Thyroid gland (tissue), 4 donors: Measurements from ENCODE around the gene NSL1. TPM values are rescaled to one million over a fixed set of nuclear protein-coding genes. Genes with fewer than 3 reads are reported as not detected.
"Not testable (repeated sequence)": the region's sequence is repeated elsewhere in the genome, so short reads cannot be mapped to it uniquely, and the experiment has no call there.

Experiments used
- DNase-seq, 2 donors: peaks; one replicate each; pipeline ENCODE4 v3.0.0-alpha.2; 2019
- H3K27ac ChIP-seq, 3 donors: fragments of 200-600 bp; sonication (generic); 1 replicate in 2 of 3; 2 replicates in 1 of 3; pipeline ENCODE4 v1.5.1; 2016 to 2019; ENCODE audit warnings: mild to moderate bottlenecking in 1 of 3, moderate library complexity in 1 of 3
- H3K27me3 ChIP-seq: fragments of 200-600 bp; sonication (generic); one replicate; pipeline ENCODE4 v1.5.1; 2019
- H3K36me3 ChIP-seq, 2 donors: fragments of 200-600 bp; sonication (generic); one replicate each; pipeline ENCODE4 v1.5.1; 2016 to 2019
- H3K4me1 ChIP-seq, 2 donors: fragments of 200-600 bp; sonication (generic); one replicate each; pipeline ENCODE4 v1.5.1; 2017 to 2019
- H3K4me3 ChIP-seq, 3 donors: fragments of 200-600 bp; sonication (generic); replicated peaks in 1 of 3; 1 replicate in 2 of 3; 2 replicates in 1 of 3; pipeline ENCODE4 v1.5.1; 2016; ENCODE audit warnings: mild to moderate bottlenecking in 1 of 3
- H3K9me3 ChIP-seq: fragments of 200-600 bp; sonication (generic); one replicate; pipeline ENCODE4 v1.5.1; 2017
- POLR2A ChIP-seq, 2 donors: fragments of 450-650 bp; IDR thresholded peaks; one replicate each; pipeline ENCODE4 v1.6.1; 2017; ENCODE audit warnings: antibody characterized with exemption in 2 of 2, mild to moderate bottlenecking in 2 of 2, moderate library complexity in 1 of 2
- WGBS, 2 donors: methylation state at CpG; one replicate each; pipeline ENCODE4 v1.1.5; 2017; 5-methylcytosine and 5-hydroxymethylcytosine counted together
- intact Hi-C: fragments of 100-400 bp; cut with DNase I; formaldehyde crosslinking; loops from one replicate; pipeline ENCODE4 v1.15.1; 2023
- total RNA-seq, 4 donors: library from RNA; depleted of rRNA; stranded (reverse); fragments of >200 nt; gene quantifications; one replicate each; pipeline ENCODE4 v1.2.3, GENCODE V29; 2016
- TF ChIP-seq, protein P1 (sequence below), 6 experiments: fragments of 200-600 bp in 3 of 6; fragments of 450-650 bp in 3 of 6; sonication (generic) in 3 of 6; IDR thresholded peaks; one replicate each; pipeline ENCODE4 v1.5.1; 2016 to 2019; ENCODE audit warnings: antibody characterized with exemption in 6 of 6, mild to moderate bottlenecking in 2 of 6, inconsistent platforms in 1 of 6, moderate library complexity in 1 of 6

Gene NSL1
- total RNA-seq, 4 donors from 2014 or later: 47.5 to 62.8 (median 62.2) TPM

DNA sequence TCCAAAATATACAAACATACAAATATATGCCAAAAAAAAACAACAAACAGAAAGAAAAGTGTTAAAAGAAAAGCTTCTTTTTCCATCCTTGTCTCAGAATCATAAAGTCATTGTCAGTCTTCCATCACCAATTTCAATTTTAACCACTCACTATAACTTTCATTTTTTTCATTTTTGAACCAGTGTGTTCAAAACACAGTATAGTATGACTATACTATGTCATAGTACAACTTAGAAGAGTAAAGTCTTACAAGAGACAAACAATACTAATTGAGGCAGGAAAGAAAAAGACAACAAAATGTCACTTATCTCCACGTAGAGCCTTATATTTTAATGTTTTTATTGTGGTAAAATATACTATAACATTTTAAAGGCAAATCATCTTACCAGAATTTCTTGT is 7.6 kb downstream of the NSL1 start:
- H3K36me3 ChIP-seq: peaks cover 0 to 10% of the 10 kb centered on the region in 2 donors
- no peaks in the 10 kb centered on the region for H3K9me3 ChIP-seq
- H3K27ac ChIP-seq: no peak overlapping the region
- no peak overlapping the region for H3K4me3 ChIP-seq
- intact Hi-C loops: loop anchor here (10.0 kb wide), 1 partner anchor 119 kb away; no protein-coding TSS in a partner anchor
- WGBS, 2 donors: 77 to 80% methylated on average over 1 of the region's 1 CpG
- TF ChIP-seq POLR2A (IDR thresholded peaks at IDR 0.05): no peak
- TF ChIP-seq, protein P1, sequence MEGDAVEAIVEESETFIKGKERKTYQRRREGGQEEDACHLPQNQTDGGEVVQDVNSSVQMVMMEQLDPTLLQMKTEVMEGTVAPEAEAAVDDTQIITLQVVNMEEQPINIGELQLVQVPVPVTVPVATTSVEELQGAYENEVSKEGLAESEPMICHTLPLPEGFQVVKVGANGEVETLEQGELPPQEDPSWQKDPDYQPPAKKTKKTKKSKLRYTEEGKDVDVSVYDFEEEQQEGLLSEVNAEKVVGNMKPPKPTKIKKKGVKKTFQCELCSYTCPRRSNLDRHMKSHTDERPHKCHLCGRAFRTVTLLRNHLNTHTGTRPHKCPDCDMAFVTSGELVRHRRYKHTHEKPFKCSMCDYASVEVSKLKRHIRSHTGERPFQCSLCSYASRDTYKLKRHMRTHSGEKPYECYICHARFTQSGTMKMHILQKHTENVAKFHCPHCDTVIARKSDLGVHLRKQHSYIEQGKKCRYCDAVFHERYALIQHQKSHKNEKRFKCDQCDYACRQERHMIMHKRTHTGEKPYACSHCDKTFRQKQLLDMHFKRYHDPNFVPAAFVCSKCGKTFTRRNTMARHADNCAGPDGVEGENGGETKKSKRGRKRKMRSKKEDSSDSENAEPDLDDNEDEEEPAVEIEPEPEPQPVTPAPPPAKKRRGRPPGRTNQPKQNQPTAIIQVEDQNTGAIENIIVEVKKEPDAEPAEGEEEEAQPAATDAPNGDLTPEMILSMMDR (IDR thresholded peaks at IDR 0.05): no peak
- no peaks in the 10 kb centered on the region for H3K27me3 ChIP-seq
- no peak for DNase-seq
- H3K4me1 ChIP-seq: no peaks in the 10 kb centered on the region

DNA sequence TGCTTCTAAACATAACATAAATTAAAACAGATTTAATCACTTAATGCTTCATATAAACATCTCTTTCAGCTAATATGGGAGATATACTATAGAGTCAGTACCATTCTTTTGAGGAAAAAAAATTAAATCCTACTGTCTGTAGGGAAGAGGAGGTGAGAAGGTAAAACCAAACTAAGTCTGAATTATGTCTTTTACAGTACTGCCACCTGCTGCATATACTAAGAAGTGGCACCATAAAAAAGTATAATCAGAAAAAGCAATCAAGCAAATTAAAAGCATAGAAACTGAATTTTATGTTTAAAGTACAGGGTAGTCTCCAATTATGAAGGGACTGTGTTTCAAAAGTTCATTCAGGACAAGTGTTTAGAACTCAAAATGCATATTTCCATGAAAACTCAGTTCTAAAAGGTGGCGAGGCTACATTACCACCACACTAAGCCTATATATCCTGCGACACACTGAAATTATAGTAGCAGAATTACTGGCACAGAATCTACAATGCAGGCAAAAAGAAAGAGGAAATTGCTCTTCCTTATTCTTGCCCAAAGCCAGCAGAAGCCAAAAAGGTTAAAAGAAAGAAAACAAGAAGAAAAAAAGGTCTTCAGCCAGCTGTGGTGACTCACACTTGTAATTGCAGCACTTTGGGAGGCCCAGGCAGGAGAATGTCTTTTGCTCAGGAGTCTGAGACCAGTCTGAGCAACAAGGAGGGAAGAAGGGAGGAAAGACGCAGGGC is 9.0 kb downstream of the NSL1 start:
- TF ChIP-seq, protein P1 (IDR thresholded peaks at IDR 0.05): peak in 5 of 6 experiments; percentile 16 to 60 (median 42)
- TF ChIP-seq POLR2A (IDR thresholded peaks at IDR 0.05): no peak
- no peak for DNase-seq
- WGBS, 2 donors: 87 to 92% methylated on average over 3 of the region's 3 CpGs
- H3K9me3 ChIP-seq: no peaks in the 10 kb centered on the region
- no peaks in the 10 kb centered on the region for H3K4me1 ChIP-seq
- no peak overlapping the region for H3K4me3 ChIP-seq
- H3K36me3 ChIP-seq: peaks cover 0 to 10% of the 10 kb centered on the region in 2 donors
- H3K27me3 ChIP-seq: no peaks in the 10 kb centered on the region
- intact Hi-C loops: loop anchor here (10.0 kb wide), 1 partner anchor 118 kb away; no protein-coding TSS in a partner anchor
- no peak overlapping the region for H3K27ac ChIP-seq

DNA sequence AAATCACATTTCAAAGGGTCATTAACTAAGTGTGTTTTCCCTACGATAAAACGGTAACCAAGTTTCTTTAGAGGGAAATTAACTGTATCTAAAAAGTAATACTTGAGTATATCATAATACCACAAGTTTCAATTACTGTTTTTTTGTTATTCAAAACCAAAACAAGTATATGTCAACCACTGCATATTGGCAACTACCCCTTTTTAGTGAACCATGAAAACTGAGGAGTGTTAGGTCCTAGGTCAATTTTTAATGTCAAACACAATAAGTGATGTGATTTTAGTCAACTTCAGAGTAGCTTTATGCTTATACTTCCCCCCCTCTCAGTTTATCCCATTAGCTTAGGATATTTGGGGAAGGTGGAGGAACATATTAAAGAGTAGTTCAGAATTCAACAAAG is 10.4 kb downstream of the NSL1 start:
- Histone ChIP-seq H3K4me1 (no peaks in the 10 kb centered on the region), H3K27me3 (no peaks in the 10 kb centered on the region), H3K4me3 (no peak overlapping the region), H3K9me3 (no peaks in the 10 kb centered on the region), H3K36me3 (peaks cover 0 to 10% of the 10 kb centered on the region in 2 donors), H3K27ac (no peak overlapping the region)
- intact Hi-C loops: loop anchor here (10.0 kb wide), 1 partner anchor 116 kb away; no protein-coding TSS in a partner anchor
- no peak for TF ChIP-seq POLR2A (IDR thresholded peaks at IDR 0.05)
- TF ChIP-seq, protein P1 (IDR thresholded peaks at IDR 0.05): no peak
- no peak for DNase-seq
- WGBS, 2 donors: 95 to 96% methylated on average over 2 of the region's 2 CpGs

DNA sequence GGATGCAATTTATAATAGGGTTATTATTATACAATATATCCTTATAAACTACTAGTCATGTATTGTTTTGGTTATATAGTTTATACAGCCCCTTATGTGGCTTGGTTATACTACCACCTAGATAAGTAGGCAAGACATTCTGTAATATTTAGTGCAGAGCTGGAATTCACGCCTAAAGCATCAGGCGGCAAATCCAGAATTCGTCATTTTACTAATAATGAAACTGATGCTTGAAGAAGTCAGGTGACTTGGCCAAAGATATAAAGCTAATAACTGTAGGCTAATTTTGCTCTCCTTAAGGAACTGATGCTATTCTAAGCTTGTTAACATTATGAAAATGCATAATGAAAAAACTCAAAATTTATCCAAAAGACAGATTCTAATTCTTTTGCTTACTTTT is 10.8 kb downstream of the NSL1 start:
- TF ChIP-seq POLR2A (IDR thresholded peaks at IDR 0.05): no peak
- TF ChIP-seq, protein P1 (IDR thresholded peaks at IDR 0.05): no peak
- no peaks in the 10 kb centered on the region for H3K9me3 ChIP-seq
- H3K4me3 ChIP-seq: no peak overlapping the region
- H3K4me1 ChIP-seq: no peaks in the 10 kb centered on the region
- 90 to 91% methylated on average over 3 of the region's 3 CpGs for WGBS, 2 donors
- intact Hi-C loops: loop anchor here (10.0 kb wide), 1 partner anchor 116 kb away; no protein-coding TSS in a partner anchor
- H3K36me3 ChIP-seq: peaks cover 0 to 10% of the 10 kb centered on the region in 2 donors
- no peaks in the 10 kb centered on the region for H3K27me3 ChIP-seq
- no peak for DNase-seq
- H3K27ac ChIP-seq: no peak overlapping the region

DNA sequence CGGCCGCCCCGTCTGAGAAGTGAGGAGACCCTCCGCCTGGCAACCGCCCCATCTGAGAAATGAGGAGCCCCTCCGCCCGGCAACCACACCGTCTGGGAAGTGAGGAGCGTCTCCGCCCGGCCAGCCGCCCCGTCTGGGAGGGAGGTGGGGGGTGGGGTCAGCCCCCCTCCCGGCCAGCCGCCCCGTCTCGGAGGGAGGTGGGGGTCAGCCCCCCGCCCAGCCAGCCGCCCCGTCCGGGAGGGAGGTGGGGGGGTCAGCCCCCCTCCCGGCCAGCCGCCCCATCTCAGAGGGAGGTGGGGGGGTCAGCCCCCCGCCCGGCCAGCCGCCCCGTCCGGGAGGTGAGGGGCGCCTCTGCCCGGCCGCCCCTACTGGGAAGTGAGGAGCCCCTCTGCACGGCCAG is 12.5 kb downstream of the NSL1 start:
- intact Hi-C loops, DNase-seq, H3K9me3 ChIP-seq, H3K27me3 ChIP-seq, H3K4me1 ChIP-seq, H3K4me3 ChIP-seq, H3K27ac ChIP-seq, H3K36me3 ChIP-seq: not testable (repeated sequence)
- no CpG with 5 or more reads among the region's 32 CpGs for WGBS, 2 donors
